IMR-90 (cell line): ENCODE measurements around the gene ZNF718. TPM values are rescaled to one million over a fixed set of nuclear protein-coding genes. Genes with fewer than 3 reads are reported as not detected.

ENCODE experiments used
- ATAC-seq: fragments of 200-7000 bp; cut with Tn5 transposase; 2 replicates; pipeline ENCODE4 v1.9.1; 2020; ENCODE audit warnings: low read depth, mild to moderate bottlenecking, moderate library complexity
- BruUV-seq: library from RNA; stranded (reverse); fragments of 400-500 nt; replicated peaks from 2 replicates; lab custom pipeline; 2021; lab: Mats Ljungman, UMichigan
- CTCF ChIA-PET: fragments of 300-600 bp; formaldehyde crosslinking; extraction: SDS; loops from one replicate; lab custom pipeline; 2021; ENCODE audit warnings: antibody characterized with exemption; lab: Yijun Ruan, JAX
- POLR2A ChIA-PET: fragments of 300-600 bp; sonication (Branson Sonifier 250); formaldehyde crosslinking; loops from one replicate; lab custom pipeline; 2022; ENCODE audit warnings: antibody characterized with exemption; ENCODE audit not compliant: unreplicated experiment; lab: Charles Lee
- DNase-seq: peaks from one replicate; pipeline ENCODE4 v3.0.0; 2013
- H2AFZ ChIP-seq: replicated peaks from 2 replicates; pipeline ENCODE3; 2013; ENCODE audit warnings: low read length, mild to moderate bottlenecking; ENCODE audit not compliant: poor library complexity
- H2AK5ac ChIP-seq: 2 replicates; pipeline ENCODE4 v1.6.1; 2013; ENCODE audit warnings: low read depth, low read length, inconsistent platforms
- H2AK9ac ChIP-seq: replicated peaks from 2 replicates; pipeline ENCODE3; 2013; ENCODE audit warnings: mild to moderate bottlenecking, low read depth, low read length, moderate library complexity; ENCODE audit not compliant: poor library complexity
- H2BK120ac ChIP-seq: 2 replicates; pipeline ENCODE4 v1.6.1; 2013; ENCODE audit warnings: low read depth, low read length, inconsistent platforms
- H2BK15ac ChIP-seq: 3 replicates; pipeline ENCODE4 v1.6.1; 2013; ENCODE audit warnings: low read depth, low read length, inconsistent platforms
- H2BK20ac ChIP-seq: 2 replicates; pipeline ENCODE4 v1.6.1; 2013; ENCODE audit warnings: low read depth, mild to moderate bottlenecking, inconsistent platforms, low read length, moderate library complexity
- H2BK5ac ChIP-seq: 2 replicates; pipeline ENCODE4 v1.6.1; 2013; ENCODE audit warnings: mild to moderate bottlenecking, low read depth, low read length, inconsistent platforms; ENCODE audit not compliant: poor library complexity, severe bottlenecking
- H3K14ac ChIP-seq: replicated peaks from 2 replicates; pipeline ENCODE4 v1.6.1; 2013; ENCODE audit warnings: low read depth, low read length, inconsistent platforms
- H3K18ac ChIP-seq: 2 replicates; pipeline ENCODE4 v1.6.1; 2013; ENCODE audit warnings: low read depth, low read length, control low read depth
- H3K23ac ChIP-seq: 2 replicates; pipeline ENCODE4 v1.6.1; 2013; ENCODE audit warnings: low read depth, low read length, inconsistent platforms
- H3K27ac ChIP-seq: 2 replicates; pipeline ENCODE4 v1.5.1; 2013; ENCODE audit warnings: mild to moderate bottlenecking, control low read depth, low read length; ENCODE audit not compliant: insufficient read depth
- H3K27me3 ChIP-seq: 2 replicates; pipeline ENCODE4 v1.6.1; 2013; ENCODE audit warnings: low read length; ENCODE audit not compliant: control insufficient read depth, insufficient read depth
- H3K36me3 ChIP-seq: 2 replicates; pipeline ENCODE4 v1.6.1; 2013; ENCODE audit warnings: low read length, mixed read lengths; ENCODE audit not compliant: control insufficient read depth, insufficient read depth
- H3K4ac ChIP-seq: 2 replicates; pipeline ENCODE4 v1.6.1; 2013; ENCODE audit warnings: low read depth, low read length, inconsistent platforms
- H3K4me1 ChIP-seq: 2 replicates; pipeline ENCODE4 v1.6.1; 2013; ENCODE audit warnings: low read length, mixed read lengths; ENCODE audit not compliant: control insufficient read depth, insufficient read depth
- H3K4me2 ChIP-seq: 2 replicates; pipeline ENCODE4 v1.6.1; 2013; ENCODE audit warnings: low read depth, mild to moderate bottlenecking, control low read depth, low read length, moderate library complexity
- H3K4me3 ChIP-seq: 2 replicates; pipeline ENCODE4 v1.5.1; 2013; ENCODE audit warnings: low read depth, mild to moderate bottlenecking, control low read depth, low read length, moderate library complexity; ENCODE audit not compliant: insufficient read depth
- H3K56ac ChIP-seq: 2 replicates; pipeline ENCODE4 v1.6.1; 2013; ENCODE audit warnings: low read length, inconsistent platforms; ENCODE audit not compliant: insufficient read depth; ENCODE audit errors: extremely low read depth
- H3K79me1 ChIP-seq, 2 experiments: 2 replicates each; pipeline ENCODE4 v1.6.1; 2013; ENCODE audit warnings: low read length in 2 of 2, inconsistent platforms in 1 of 2, low read depth in 1 of 2
- H3K9ac ChIP-seq: 2 replicates; pipeline ENCODE4 v1.6.1; 2013; ENCODE audit warnings: low read depth, low read length, control low read depth
- H3K9me1 ChIP-seq: 2 replicates; pipeline ENCODE4 v1.6.1; 2013; ENCODE audit warnings: low read length, inconsistent platforms; ENCODE audit not compliant: insufficient read depth
- H3K9me3 ChIP-seq: 2 replicates; pipeline ENCODE4 v1.6.1; 2013; ENCODE audit warnings: low read length; ENCODE audit not compliant: control insufficient read depth, insufficient read depth
- H4K20me1 ChIP-seq: 2 replicates; pipeline ENCODE4 v1.6.1; 2013; ENCODE audit warnings: low read length, inconsistent platforms; ENCODE audit not compliant: insufficient read depth
- H4K5ac ChIP-seq: 2 replicates; pipeline ENCODE4 v1.6.1; 2013; ENCODE audit warnings: mild to moderate bottlenecking, low read depth, low read length, control low read depth
- H4K8ac ChIP-seq, 2 experiments: 2 replicates each; pipeline ENCODE4 v1.6.1; 2013; ENCODE audit warnings: low read depth in 2 of 2, low read length in 2 of 2, control low read depth in 1 of 2, inconsistent platforms in 1 of 2
- H4K91ac ChIP-seq: 2 replicates; pipeline ENCODE4 v1.6.1; 2013; ENCODE audit warnings: low read depth, low read length, inconsistent platforms; ENCODE audit not compliant: insufficient read depth
- BHLHE40 ChIP-seq: fragments of 150-350 bp; IDR thresholded peaks from 2 replicates; pipeline ENCODE4 v1.6.1; 2016; ENCODE audit warnings: mild to moderate bottlenecking, low read depth, low read length
- CEBPB ChIP-seq: IDR thresholded peaks from 2 replicates; pipeline ENCODE4 v1.6.1; 2012; ENCODE audit warnings: low read depth, low read length, improper control_type of control experiment
- CTCF ChIP-seq: conservative IDR thresholded peaks from 2 replicates; pipeline ENCODE4 v1.5.1; 2012; ENCODE audit warnings: mild to moderate bottlenecking, low read depth, low read length, improper control_type of control experiment
- ELK1 ChIP-seq: fragments of 150-350 bp; IDR thresholded peaks from 2 replicates; pipeline ENCODE4 v1.6.1; 2016; ENCODE audit warnings: low read depth, mild to moderate bottlenecking, low read length, moderate library complexity, borderline replicate concordance
- FOS ChIP-seq: fragments of 150-350 bp; IDR thresholded peaks from 2 replicates; pipeline ENCODE4 v1.6.1; 2016; ENCODE audit warnings: low read depth, low read length
- MAFK ChIP-seq: IDR thresholded peaks from 2 replicates; pipeline ENCODE4 v1.6.1; 2012; ENCODE audit warnings: low read depth, low read length, improper control_type of control experiment
- MAZ ChIP-seq: IDR thresholded peaks from 2 replicates; pipeline ENCODE4 v1.6.1; 2012; ENCODE audit warnings: low read depth, mild to moderate bottlenecking, low read length, improper control_type of control experiment, moderate library complexity, borderline replicate concordance
- MXI1 ChIP-seq: IDR thresholded peaks from 2 replicates; pipeline ENCODE4 v1.6.1; 2012; ENCODE audit warnings: low read depth, mild to moderate bottlenecking, low read length, moderate library complexity, borderline replicate concordance
- NFE2L2 ChIP-seq: fragments of 150-350 bp; IDR thresholded peaks from 2 replicates; pipeline ENCODE4 v1.6.1; 2016; ENCODE audit warnings: low read depth, mild to moderate bottlenecking, low read length
- POLR2A ChIP-seq: IDR thresholded peaks from 2 replicates; pipeline ENCODE4 v1.6.1; 2012; ENCODE audit warnings: mild to moderate bottlenecking, low read depth, low read length
- RAD21 ChIP-seq: IDR thresholded peaks from 2 replicates; pipeline ENCODE4 v1.6.1; 2012; ENCODE audit warnings: low read length, improper control_type of control experiment
- RCOR1 ChIP-seq: IDR thresholded peaks from 2 replicates; pipeline ENCODE4 v1.6.1; 2012; ENCODE audit warnings: mild to moderate bottlenecking, low read length, improper control_type of control experiment; ENCODE audit not compliant: insufficient replicate concordance
- RFX5 ChIP-seq: IDR thresholded peaks from 2 replicates; pipeline ENCODE4 v1.8.0; 2012; ENCODE audit warnings: low read depth, mild to moderate bottlenecking, low read length, moderate library complexity
- SMC3 ChIP-seq: fragments of 150-350 bp; IDR thresholded peaks from 2 replicates; pipeline ENCODE4 v1.6.1; 2016; ENCODE audit warnings: low read depth, mild to moderate bottlenecking, antibody characterized with exemption, low read length, moderate library complexity
- USF2 ChIP-seq: fragments of 150-350 bp; IDR thresholded peaks from 2 replicates; pipeline ENCODE4 v1.6.1; 2017; ENCODE audit warnings: mild to moderate bottlenecking, antibody characterized with exemption, low read length, low read depth
- WGBS, 2 experiments: methylation state at CpG; one replicate each; pipeline versions ENCODE4 v1.1.5 to v1.1.7; 2013; ENCODE audit warnings: missing lambda C conversion rate in 2 of 2; ENCODE audit not compliant: insufficient read length in 1 of 2; ENCODE audit errors: extremely low coverage in 2 of 2; 5-methylcytosine and 5-hydroxymethylcytosine counted together
- dilution Hi-C: fragments of 300-500 bp; cut with HindIII; formaldehyde crosslinking; loops from one replicate; pipeline ENCODE4 v1.14.3; 2018; ENCODE audit warnings: low sequenced_read_pairs; ENCODE audit not compliant: unreplicated experiment
- in situ Hi-C: fragments of 300-500 bp; cut with MboI; formaldehyde crosslinking; loops from 3 replicates; pipeline ENCODE4 v1.14.3; 2019; ENCODE audit warnings: low sequenced_read_pairs, inconsistent platforms, mixed read lengths
- intact Hi-C: fragments of 100-400 bp; cut with micrococcal nuclease; formaldehyde crosslinking; loops from 2 replicates; pipeline ENCODE4 v1.10.0; 2022
- polyA plus RNA-seq, 3 experiments: library from polyadenylated mRNA; depleted of rRNA; stranded (reverse); fragments of >200 nt; gene quantifications; 2 replicates each; pipeline ENCODE4 v1.2.3, GENCODE V29; 2012; ENCODE audit warnings: low replicate concordance in 1 of 3
- total RNA-seq: library from RNA; depleted of rRNA; stranded (reverse); fragments of >200 nt; gene quantifications from 2 replicates; pipeline ENCODE4 v1.2.3, GENCODE V29; 2012

The ZNF718 gene
- total and polyA plus RNA-seq, 2 of the 4 experiments (the other 2 are of a cell fraction), result 1.1 to 1.8 TPM

- Histone ChIP-seq H4K5ac (peak overlapping the region; percentile 43; the same call in 1 of the 2 replicates), H3K9ac (peak overlapping the region; percentile 91), H3K27ac (peak overlapping the region; percentile 89), H2BK20ac (no peak overlapping the region), H3K18ac (no peak overlapping the region), H4K20me1 (0 out of 2 replicates have a peak, but pooled peaks cover 6% of the 10 kb centered on the region), H2BK15ac (no peak overlapping the region), H3K23ac (peak overlapping the region; percentile 72), H3K27me3 (no peaks in the 10 kb centered on the region), H2AFZ (peak overlapping the region; percentile 96), H3K9me1 (no peaks in the 10 kb centered on the region), H2BK5ac (no peak overlapping the region), H3K4me3 (peak overlapping the region; percentile 89), H3K4ac (peak overlapping the region; percentile 64; the same call in 1 of the 2 replicates), H3K56ac (0 out of 2 replicates have a peak overlapping the region, but pooled peaks have one; percentile 4), H4K8ac (peak overlapping the region in 1 of 2 experiments; percentile 83; a peak in 2 of 4 replicates), H3K4me2 (peak overlapping the region; percentile 98), H2BK120ac (no peak overlapping the region), H3K79me1 (peaks cover 6 to 13% of the 10 kb centered on the region in 2 experiments), H3K36me3 (peaks cover 1% of the 10 kb centered on the region; the same call in 1 of the 2 replicates), H2AK5ac (no peak overlapping the region), H4K91ac (no peak overlapping the region), H3K9me3 (peaks cover 12% of the 10 kb centered on the region), H2AK9ac (peak overlapping the region; percentile 5), H3K4me1 (no peaks in the 10 kb centered on the region; the same call in 1 of the 2 replicates), H3K14ac (0 out of 2 replicates have a peak overlapping the region, but pooled peaks have one; percentile 37)
- ChIA-PET POLR2A (no interaction called here), CTCF (no interaction called here)
- peak; percentile 17 for DNase-seq
- BruUV-seq, result no TSS peak
- ATAC-seq, result peak; percentile 6
- intact Hi-C loops (no loop called here), dilution Hi-C loops (no loop called here), in situ Hi-C loops (no loop called here)
- whole genome bisulfite sequencing, 2 experiments, result 4% methylated on average over 18 of the region's 30 CpGs; no CpG with 5 or more reads in 1 of the 2 experiments
- TF ChIP-seq POLR2A (no peak), MAZ (no peak), RAD21 (no peak), FOS (no peak), BHLHE40 (no peak), MXI1 (no peak), ELK1 (no peak), MAFK (no peak), USF2 (no peak), NFE2L2 (no peak), CTCF (no peak), RFX5 (no peak), RCOR1 (no peak), CEBPB (no peak), SMC3 (no peak)
Measured at GRCh38 chr4:125091-125771, 930 bp downstream of the ZNF718 start.
